HepG2 (cell line): ENCODE measurements around the gene RAB40C. TPM values are rescaled to one million over a fixed set of nuclear protein-coding genes. Genes with fewer than 3 reads are reported as not detected.
A peak's percentile ranks its signal among the peaks of the same experiment; 100 is the strongest.

Experiments
- CBX5 ChIP-seq: sonication (generic); formaldehyde crosslinking; IDR thresholded peaks from 2 replicates; pipeline ENCODE4 v1.4.0; 2020; ENCODE audit warnings: missing genetic modification reagents, borderline replicate concordance
- CC2D1A ChIP-seq: sonication (generic); formaldehyde crosslinking; IDR thresholded peaks from 2 replicates; pipeline ENCODE4 v1.8.1; 2023; ENCODE audit warnings: mild to moderate bottlenecking, missing genetic modification reagents
- ERF ChIP-seq: IDR thresholded peaks from 2 replicates; pipeline ENCODE4 v1.6.1; 2018; ENCODE audit warnings: missing biosample characterization, missing genetic modification reagents
- GZF1 ChIP-seq: sonication (generic); formaldehyde crosslinking; IDR thresholded peaks from 2 replicates; pipeline ENCODE4 v1.5.1; 2020; ENCODE audit warnings: mild to moderate bottlenecking, missing genetic modification reagents
- HHEX ChIP-seq: IDR thresholded peaks from 2 replicates; pipeline ENCODE4 v1.6.1; 2016; ENCODE audit warnings: control low read depth
- SALL1 ChIP-seq: sonication (generic); formaldehyde crosslinking; IDR thresholded peaks from 2 replicates; pipeline ENCODE4 v1.8.0; 2022; ENCODE audit warnings: mild to moderate bottlenecking, missing genetic modification reagents
- SETDB1 ChIP-seq: sonication (generic); formaldehyde crosslinking; IDR thresholded peaks from 2 replicates; pipeline ENCODE4 v1.5.1; 2020; ENCODE audit warnings: missing genetic modification reagents, mild to moderate bottlenecking, borderline replicate concordance
- SMC3 ChIP-seq: IDR thresholded peaks from 2 replicates; pipeline ENCODE4 v1.6.1; 2011; ENCODE audit warnings: low read length, improper control_type of control experiment
- TEAD3 ChIP-seq: optimal IDR thresholded peaks from 2 replicates; pipeline ENCODE3; 2016; ENCODE audit warnings: borderline replicate concordance
- THAP11 ChIP-seq: IDR thresholded peaks from 2 replicates; pipeline ENCODE4 v1.6.1; 2016; ENCODE audit warnings: missing biosample characterization, missing genetic modification reagents
- ZKSCAN1 ChIP-seq: fragments of 150-350 bp; IDR thresholded peaks from 2 replicates; pipeline ENCODE4 v1.6.1; 2014; ENCODE audit warnings: low read length
- ZNF205 ChIP-seq: IDR thresholded peaks from 2 replicates; pipeline ENCODE4 v1.6.1; 2018; ENCODE audit warnings: missing biosample characterization, missing genetic modification reagents
- ZNF225 ChIP-seq: sonication (generic); formaldehyde crosslinking; IDR thresholded peaks from 2 replicates; pipeline ENCODE4 v1.4.0; 2020; ENCODE audit warnings: mild to moderate bottlenecking, missing genetic modification reagents
- ZNF776 ChIP-seq: sonication (generic); formaldehyde crosslinking; IDR thresholded peaks from 2 replicates; pipeline ENCODE4 v1.4.0; 2020; ENCODE audit warnings: mild to moderate bottlenecking, missing genetic modification reagents
- polyA plus RNA-seq, 8 experiments: library from polyadenylated mRNA; depleted of rRNA in 3 of 8; stranded (reverse) in 7 of 8; unstranded in 1 of 8; fragments of >200 nt; fragmentation: Illumina TruSeq in 4 of 8; extraction: Trizol in 4 of 8; gene quantifications; 2 replicates each; pipeline versions ENCODE4 v1.2.1 to v1.2.3, GENCODE V29; 2011 to 2016; ENCODE audit warnings: low read depth in 4 of 8, missing spikeins in 1 of 8, mixed read lengths in 1 of 8; ENCODE audit not compliant: insufficient read depth in 1 of 8
- total RNA-seq, 5 experiments: library from RNA; depleted of rRNA; stranded (reverse); fragments of >200 nt; fragmentation: Illumina TruSeq; extraction: Trizol; gene quantifications; 2 replicates each; pipeline ENCODE4 v1.2.3, GENCODE V29; 2016; ENCODE audit warnings: low read depth in 1 of 5
- TF ChIP-seq, protein P1 (sequence below): sonication (generic); formaldehyde crosslinking; IDR thresholded peaks from 2 replicates; pipeline ENCODE4 v1.5.0; 2020; ENCODE audit warnings: mild to moderate bottlenecking, missing genetic modification reagents, borderline replicate concordance
- TF ChIP-seq, protein P2 (sequence below): IDR thresholded peaks from 2 replicates; pipeline ENCODE4 v1.6.1; 2016; ENCODE audit warnings: low read depth, borderline replicate concordance
- TF ChIP-seq, protein P3 (sequence below): sonication (generic); formaldehyde crosslinking; IDR thresholded peaks from 2 replicates; pipeline ENCODE4 v1.8.0; 2022; ENCODE audit warnings: mild to moderate bottlenecking, missing genetic modification reagents, moderate library complexity
- TF ChIP-seq, protein P4 (sequence below): sonication (generic); formaldehyde crosslinking; IDR thresholded peaks from 2 replicates; pipeline ENCODE4 v1.5.0; 2020; ENCODE audit warnings: missing genetic modification reagents
- TF ChIP-seq, protein P5 (sequence below): sonication (generic); formaldehyde crosslinking; IDR thresholded peaks from 2 replicates; pipeline ENCODE4 v1.8.1; 2023; ENCODE audit warnings: mild to moderate bottlenecking, missing genetic modification reagents, borderline replicate concordance
- TF ChIP-seq, protein P6 (sequence below): sonication (generic); formaldehyde crosslinking; IDR thresholded peaks from 2 replicates; pipeline ENCODE4 v1.4.0; 2020; ENCODE audit warnings: missing genetic modification reagents, borderline replicate concordance

Gene RAB40C
- total and polyA plus RNA-seq, 2 of the 13 experiments (the other 11 are each of a cell fraction or from before 2014, with no cell fraction given): 7.7 to 11.5 TPM

DNA sequence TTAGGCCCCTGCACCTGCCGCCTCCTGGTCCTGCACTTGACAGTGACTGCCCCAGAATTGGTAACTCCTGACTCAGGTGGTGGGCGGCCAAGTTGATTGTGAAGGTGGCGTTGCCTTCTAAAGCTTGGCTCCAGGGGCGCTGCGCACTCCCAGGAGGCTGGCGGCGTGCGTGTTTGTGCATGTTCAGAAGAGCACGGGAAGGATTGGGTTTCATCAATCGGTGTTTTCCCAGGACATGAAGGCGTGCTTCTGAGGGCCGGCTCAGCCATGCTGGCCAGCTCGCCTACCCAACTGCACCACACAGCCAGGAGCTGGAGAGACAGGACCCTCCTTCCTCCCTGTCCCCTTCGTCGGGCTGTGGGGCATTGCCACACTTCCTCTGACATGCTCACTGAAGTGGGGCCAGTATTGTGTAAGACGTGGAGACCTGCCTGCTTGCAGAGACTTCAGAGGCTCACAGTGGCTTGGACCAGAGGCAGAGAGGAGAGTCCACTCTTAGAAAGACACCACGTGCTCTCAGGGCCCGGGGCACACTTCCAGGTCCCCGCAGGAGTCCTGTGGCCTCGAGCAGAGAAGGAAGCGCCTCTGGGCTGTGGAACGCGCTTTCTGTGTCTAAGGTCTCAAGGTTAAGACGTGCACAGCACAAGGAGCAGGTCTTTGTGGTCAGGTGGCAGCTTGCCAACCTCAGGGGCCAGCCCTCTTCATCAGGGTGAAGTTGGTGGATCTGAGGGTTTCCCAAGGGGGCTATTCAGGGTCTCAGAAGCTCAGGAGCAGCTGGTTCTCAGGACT lies 2.8 kb downstream of the RAB40C start (continued):
- TF ChIP-seq, protein P1, sequence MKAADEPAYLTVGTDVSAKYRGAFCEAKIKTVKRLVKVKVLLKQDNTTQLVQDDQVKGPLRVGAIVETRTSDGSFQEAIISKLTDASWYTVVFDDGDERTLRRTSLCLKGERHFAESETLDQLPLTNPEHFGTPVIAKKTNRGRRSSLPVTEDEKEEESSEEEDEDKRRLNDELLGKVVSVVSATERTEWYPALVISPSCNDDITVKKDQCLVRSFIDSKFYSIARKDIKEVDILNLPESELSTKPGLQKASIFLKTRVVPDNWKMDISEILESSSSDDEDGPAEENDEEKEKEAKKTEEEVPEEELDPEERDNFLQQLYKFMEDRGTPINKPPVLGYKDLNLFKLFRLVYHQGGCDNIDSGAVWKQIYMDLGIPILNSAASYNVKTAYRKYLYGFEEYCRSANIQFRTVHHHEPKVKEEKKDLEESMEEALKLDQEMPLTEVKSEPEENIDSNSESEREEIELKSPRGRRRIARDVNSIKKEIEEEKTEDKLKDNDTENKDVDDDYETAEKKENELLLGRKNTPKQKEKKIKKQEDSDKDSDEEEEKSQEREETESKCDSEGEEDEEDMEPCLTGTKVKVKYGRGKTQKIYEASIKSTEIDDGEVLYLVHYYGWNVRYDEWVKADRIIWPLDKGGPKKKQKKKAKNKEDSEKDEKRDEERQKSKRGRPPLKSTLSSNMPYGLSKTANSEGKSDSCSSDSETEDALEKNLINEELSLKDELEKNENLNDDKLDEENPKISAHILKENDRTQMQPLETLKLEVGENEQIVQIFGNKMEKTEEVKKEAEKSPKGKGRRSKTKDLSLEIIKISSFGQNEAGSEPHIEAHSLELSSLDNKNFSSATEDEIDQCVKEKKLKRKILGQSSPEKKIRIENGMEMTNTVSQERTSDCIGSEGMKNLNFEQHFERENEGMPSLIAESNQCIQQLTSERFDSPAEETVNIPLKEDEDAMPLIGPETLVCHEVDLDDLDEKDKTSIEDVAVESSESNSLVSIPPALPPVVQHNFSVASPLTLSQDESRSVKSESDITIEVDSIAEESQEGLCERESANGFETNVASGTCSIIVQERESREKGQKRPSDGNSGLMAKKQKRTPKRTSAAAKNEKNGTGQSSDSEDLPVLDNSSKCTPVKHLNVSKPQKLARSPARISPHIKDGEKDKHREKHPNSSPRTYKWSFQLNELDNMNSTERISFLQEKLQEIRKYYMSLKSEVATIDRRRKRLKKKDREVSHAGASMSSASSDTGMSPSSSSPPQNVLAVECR (CRISPR knock-in tag): peak; percentile 38; the same call in 1 of the 2 replicates
- peak; percentile 54; the same call in 1 of the 2 replicates for TF ChIP-seq ERF
- TF ChIP-seq TEAD3 (CRISPR knock-in tag): peak; percentile 10
- no peak for TF ChIP-seq ZKSCAN1
- TF ChIP-seq, protein P2, sequence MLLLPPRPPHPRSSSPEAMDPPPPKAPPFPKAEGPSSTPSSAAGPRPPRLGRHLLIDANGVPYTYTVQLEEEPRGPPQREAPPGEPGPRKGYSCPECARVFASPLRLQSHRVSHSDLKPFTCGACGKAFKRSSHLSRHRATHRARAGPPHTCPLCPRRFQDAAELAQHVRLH (CRISPR knock-in tag): peak; percentile 75; the same call in 1 of the 2 replicates
- no peak for TF ChIP-seq SETDB1
- TF ChIP-seq CC2D1A (CRISPR knock-in tag): no peak
- TF ChIP-seq HHEX (CRISPR knock-in tag): no peak
- TF ChIP-seq, protein P3, sequence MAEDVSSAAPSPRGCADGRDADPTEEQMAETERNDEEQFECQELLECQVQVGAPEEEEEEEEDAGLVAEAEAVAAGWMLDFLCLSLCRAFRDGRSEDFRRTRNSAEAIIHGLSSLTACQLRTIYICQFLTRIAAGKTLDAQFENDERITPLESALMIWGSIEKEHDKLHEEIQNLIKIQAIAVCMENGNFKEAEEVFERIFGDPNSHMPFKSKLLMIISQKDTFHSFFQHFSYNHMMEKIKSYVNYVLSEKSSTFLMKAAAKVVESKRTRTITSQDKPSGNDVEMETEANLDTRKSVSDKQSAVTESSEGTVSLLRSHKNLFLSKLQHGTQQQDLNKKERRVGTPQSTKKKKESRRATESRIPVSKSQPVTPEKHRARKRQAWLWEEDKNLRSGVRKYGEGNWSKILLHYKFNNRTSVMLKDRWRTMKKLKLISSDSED (CRISPR knock-in tag): no peak
- TF ChIP-seq, protein P4, sequence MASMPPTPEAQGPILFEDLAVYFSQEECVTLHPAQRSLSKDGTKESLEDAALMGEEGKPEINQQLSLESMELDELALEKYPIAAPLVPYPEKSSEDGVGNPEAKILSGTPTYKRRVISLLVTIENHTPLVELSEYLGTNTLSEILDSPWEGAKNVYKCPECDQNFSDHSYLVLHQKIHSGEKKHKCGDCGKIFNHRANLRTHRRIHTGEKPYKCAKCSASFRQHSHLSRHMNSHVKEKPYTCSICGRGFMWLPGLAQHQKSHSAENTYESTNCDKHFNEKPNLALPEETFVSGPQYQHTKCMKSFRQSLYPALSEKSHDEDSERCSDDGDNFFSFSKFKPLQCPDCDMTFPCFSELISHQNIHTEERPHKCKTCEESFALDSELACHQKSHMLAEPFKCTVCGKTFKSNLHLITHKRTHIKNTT (CRISPR knock-in tag): no peak
- peak; percentile 57 for TF ChIP-seq SALL1 (CRISPR knock-in tag)
- TF ChIP-seq GZF1 (CRISPR knock-in tag): no peak
- peak; percentile 37; the same call in 1 of the 2 replicates for TF ChIP-seq ZNF205 (CRISPR knock-in tag)
- peak; percentile 8; the same call in 1 of the 2 replicates for TF ChIP-seq SMC3
- peak; percentile 66 for TF ChIP-seq THAP11 (CRISPR knock-in tag)
- no peak for TF ChIP-seq ZNF776 (CRISPR knock-in tag)
- TF ChIP-seq ZNF225 (CRISPR knock-in tag): peak; percentile 68; the same call in 1 of the 2 replicates
- TF ChIP-seq, protein P5, sequence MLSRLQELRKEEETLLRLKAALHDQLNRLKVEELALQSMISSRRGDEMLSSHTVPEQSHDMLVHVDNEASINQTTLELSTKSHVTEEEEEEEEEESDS (CRISPR knock-in tag): no peak
- peak; percentile 25; the same call in 1 of the 2 replicates for TF ChIP-seq CBX5
- TF ChIP-seq, protein P6, sequence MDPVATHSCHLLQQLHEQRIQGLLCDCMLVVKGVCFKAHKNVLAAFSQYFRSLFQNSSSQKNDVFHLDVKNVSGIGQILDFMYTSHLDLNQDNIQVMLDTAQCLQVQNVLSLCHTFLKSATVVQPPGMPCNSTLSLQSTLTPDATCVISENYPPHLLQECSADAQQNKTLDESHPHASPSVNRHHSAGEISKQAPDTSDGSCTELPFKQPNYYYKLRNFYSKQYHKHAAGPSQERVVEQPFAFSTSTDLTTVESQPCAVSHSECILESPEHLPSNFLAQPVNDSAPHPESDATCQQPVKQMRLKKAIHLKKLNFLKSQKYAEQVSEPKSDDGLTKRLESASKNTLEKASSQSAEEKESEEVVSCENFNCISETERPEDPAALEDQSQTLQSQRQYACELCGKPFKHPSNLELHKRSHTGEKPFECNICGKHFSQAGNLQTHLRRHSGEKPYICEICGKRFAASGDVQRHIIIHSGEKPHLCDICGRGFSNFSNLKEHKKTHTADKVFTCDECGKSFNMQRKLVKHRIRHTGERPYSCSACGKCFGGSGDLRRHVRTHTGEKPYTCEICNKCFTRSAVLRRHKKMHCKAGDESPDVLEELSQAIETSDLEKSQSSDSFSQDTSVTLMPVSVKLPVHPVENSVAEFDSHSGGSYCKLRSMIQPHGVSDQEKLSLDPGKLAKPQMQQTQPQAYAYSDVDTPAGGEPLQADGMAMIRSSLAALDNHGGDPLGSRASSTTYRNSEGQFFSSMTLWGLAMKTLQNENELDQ (CRISPR knock-in tag): no peak
